ENCODE measurements around the gene NRXN3.

DNA sequence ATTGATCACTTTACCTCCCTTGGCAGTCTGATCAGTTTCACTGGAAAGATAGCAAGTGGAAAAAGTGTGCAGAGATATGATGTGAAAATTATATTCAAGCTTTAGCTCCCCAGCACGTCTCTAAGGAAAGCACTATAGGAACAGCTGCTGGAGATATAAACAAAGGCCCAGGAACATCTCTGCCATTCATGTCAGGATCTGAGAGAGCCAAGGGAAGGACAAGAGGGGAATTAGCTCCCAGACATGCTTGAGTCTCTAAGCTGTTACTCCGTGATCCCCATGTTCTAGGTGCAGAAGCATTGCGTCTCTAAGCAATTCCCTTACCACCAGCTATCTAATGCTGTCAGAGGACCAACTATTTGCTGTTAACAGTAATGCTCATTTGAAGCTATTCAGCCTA lies 1341.0 kb downstream of the NRXN3 start:
- TF ChIP-seq MAZ (IDR thresholded peaks at IDR 0.05; ENCODE audit: borderline replicate concordance, low read depth, low read length) (no peak), SMC3 (IDR thresholded peaks at IDR 0.05; ENCODE audit: low read depth, low read length) (no peak), CEBPB (IDR thresholded peaks at IDR 0.05; ENCODE audit: low read depth, low read length) (no peak), MXI1 (IDR thresholded peaks at IDR 0.05; ENCODE audit: borderline replicate concordance, low read depth, low read length) (no peak), POLR2A (IDR thresholded peaks at IDR 0.05; ENCODE audit: low read depth, low read length) (no peak), MAFK (IDR thresholded peaks at IDR 0.05; ENCODE audit: low read depth, low read length) (no peak), USF2 (IDR thresholded peaks at IDR 0.05; ENCODE audit: low read depth, low read length) (no peak), RFX5 (IDR thresholded peaks at IDR 0.05; ENCODE audit: low read depth, low read length) (no peak), RAD21 (IDR thresholded peaks at IDR 0.05; ENCODE audit: low read length) (no peak), CHD1 (IDR thresholded peaks at IDR 0.05; ENCODE audit: low read depth, low read length) (no peak), RCOR1 (IDR thresholded peaks at IDR 0.05; ENCODE audit: insufficient replicate concordance, low read length) (no peak)
- TF ChIP-seq, protein P1, sequence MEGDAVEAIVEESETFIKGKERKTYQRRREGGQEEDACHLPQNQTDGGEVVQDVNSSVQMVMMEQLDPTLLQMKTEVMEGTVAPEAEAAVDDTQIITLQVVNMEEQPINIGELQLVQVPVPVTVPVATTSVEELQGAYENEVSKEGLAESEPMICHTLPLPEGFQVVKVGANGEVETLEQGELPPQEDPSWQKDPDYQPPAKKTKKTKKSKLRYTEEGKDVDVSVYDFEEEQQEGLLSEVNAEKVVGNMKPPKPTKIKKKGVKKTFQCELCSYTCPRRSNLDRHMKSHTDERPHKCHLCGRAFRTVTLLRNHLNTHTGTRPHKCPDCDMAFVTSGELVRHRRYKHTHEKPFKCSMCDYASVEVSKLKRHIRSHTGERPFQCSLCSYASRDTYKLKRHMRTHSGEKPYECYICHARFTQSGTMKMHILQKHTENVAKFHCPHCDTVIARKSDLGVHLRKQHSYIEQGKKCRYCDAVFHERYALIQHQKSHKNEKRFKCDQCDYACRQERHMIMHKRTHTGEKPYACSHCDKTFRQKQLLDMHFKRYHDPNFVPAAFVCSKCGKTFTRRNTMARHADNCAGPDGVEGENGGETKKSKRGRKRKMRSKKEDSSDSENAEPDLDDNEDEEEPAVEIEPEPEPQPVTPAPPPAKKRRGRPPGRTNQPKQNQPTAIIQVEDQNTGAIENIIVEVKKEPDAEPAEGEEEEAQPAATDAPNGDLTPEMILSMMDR (conservative IDR thresholded peaks at IDR 0.05; ENCODE audit: low read depth, low read length): no peak

All from IMR-90 (cell line).